Endothelial cell of umbilical vein (primary cell): Measurements from ENCODE around the gene CTBP1. TPM values are rescaled to one million over a fixed set of nuclear protein-coding genes. Genes with fewer than 3 reads are reported as not detected.

Experiments used
- BruUV-seq: library from RNA; stranded (reverse); fragments of 400-500 nt; replicated peaks from 2 replicates; lab custom pipeline; 2021; lab: Mats Ljungman, UMichigan
- CTCF ChIA-PET: fragments of 300-600, 350-600 bp; sonication (Branson Sonifier 250); formaldehyde crosslinking; loops from one replicate; lab custom pipeline; 2021; ENCODE audit warnings: antibody characterized with exemption, inconsistent platforms; lab: Charles Lee
- POLR2A ChIA-PET: fragments of 300-600, 350-600 bp; sonication (Branson Sonifier 250); formaldehyde crosslinking; loops from one replicate; lab custom pipeline; 2021; ENCODE audit warnings: antibody characterized with exemption, inconsistent platforms; lab: Charles Lee
- DNase-seq: peaks from one replicate; pipeline ENCODE4 v3.0.0-alpha.2; 2011; ENCODE audit warnings: low read depth, low spot score
- FAIRE-seq: peaks from 2 replicates; lab custom pipeline; 2011; peaks lifted over from hg19 to GRCh38; lab: Jason Lieb, UNC
- H2AFZ ChIP-seq: 2 replicates; pipeline ENCODE4 v1.6.0; 2012; ENCODE audit warnings: low read depth, low read length, control low read depth, inconsistent platforms
- H3K27ac ChIP-seq: 2 replicates; pipeline ENCODE4 v1.5.1; 2011; ENCODE audit warnings: low read depth, mild to moderate bottlenecking, control low read depth, low read length, moderate library complexity; ENCODE audit not compliant: insufficient read depth
- H3K27me3 ChIP-seq, 2 experiments: 2 replicates each; pipeline versions ENCODE4 v1.6.0 to v1.6.1; 2011; ENCODE audit warnings: low read length in 2 of 2, mixed read lengths in 1 of 2; ENCODE audit not compliant: control insufficient read depth in 2 of 2, insufficient read depth in 2 of 2
- H3K36me3 ChIP-seq, 2 experiments: 2 replicates in 1 of 2; 3 replicates in 1 of 2; pipeline ENCODE4 v1.5.1; 2011; ENCODE audit warnings: low read length in 2 of 2, mild to moderate bottlenecking in 1 of 2, moderate library complexity in 1 of 2; ENCODE audit not compliant: control insufficient read depth in 2 of 2, insufficient read depth in 2 of 2; ENCODE audit errors: extremely low read depth in 1 of 2
- H3K4me1 ChIP-seq: 3 replicates; pipeline ENCODE4 v1.5.1; 2011; ENCODE audit warnings: mild to moderate bottlenecking, low read length; ENCODE audit not compliant: control insufficient read depth, insufficient read depth; ENCODE audit errors: extremely low read depth
- H3K4me2 ChIP-seq: 2 replicates; pipeline ENCODE4 v1.6.1; 2011; ENCODE audit warnings: low read length, control low read depth, mixed read lengths; ENCODE audit not compliant: insufficient read depth
- H3K4me3 ChIP-seq, 3 experiments: fragments of 200-600 bp in 1 of 3; sonication (generic), shearing (Covaris generic) in 1 of 3; replicated peaks in 1 of 3; 2 replicates each; pipeline ENCODE4 v1.5.1; 2011 to 2016; ENCODE audit warnings: control low read depth in 3 of 3, low read length in 3 of 3, mild to moderate bottlenecking in 2 of 3, inconsistent platforms in 1 of 3, low read depth in 1 of 3, moderate library complexity in 1 of 3; ENCODE audit not compliant: insufficient read depth in 1 of 3
- H3K79me2 ChIP-seq: 2 replicates; pipeline ENCODE4 v1.6.0; 2012; ENCODE audit warnings: low read length, inconsistent platforms; ENCODE audit not compliant: control insufficient read depth, insufficient read depth
- H3K9ac ChIP-seq: replicated peaks from 2 replicates; pipeline ENCODE3; 2011; ENCODE audit warnings: low read length, control low read depth; ENCODE audit not compliant: insufficient read depth; ENCODE audit errors: extremely low read depth
- H3K9me1 ChIP-seq: replicated peaks from 3 replicates; pipeline ENCODE4 v1.6.0; 2011; ENCODE audit warnings: mild to moderate bottlenecking, low read length; ENCODE audit not compliant: control insufficient read depth, insufficient read depth; ENCODE audit errors: extremely low read depth
- H3K9me3 ChIP-seq: replicated peaks from 2 replicates; pipeline ENCODE4 v1.5.1; 2012; ENCODE audit warnings: low read length, inconsistent platforms; ENCODE audit not compliant: control insufficient read depth, insufficient read depth
- H4K20me1 ChIP-seq: replicated peaks from 2 replicates; pipeline ENCODE3; 2011; ENCODE audit warnings: mild to moderate bottlenecking, low read length; ENCODE audit not compliant: control insufficient read depth, insufficient read depth; ENCODE audit errors: extremely low read depth
- EZH2 ChIP-seq: IDR thresholded peaks from 2 replicates; pipeline ENCODE4 v1.6.1; 2012; ENCODE audit warnings: borderline replicate concordance, low read depth, mild to moderate bottlenecking, moderate library complexity, low read length, inconsistent platforms; ENCODE audit not compliant: severe bottlenecking
- FOS ChIP-seq: IDR thresholded peaks from 2 replicates; pipeline ENCODE4 v1.6.1; 2011; ENCODE audit warnings: mild to moderate bottlenecking, low read length, moderate library complexity, borderline replicate concordance; ENCODE audit not compliant: insufficient read depth
- GATA2 ChIP-seq: IDR thresholded peaks from 2 replicates; pipeline ENCODE4 v1.7.0; 2011; ENCODE audit warnings: low read depth, mild to moderate bottlenecking, moderate library complexity, mixed read lengths, low read length; ENCODE audit not compliant: insufficient read length, insufficient read depth
- JUN ChIP-seq: IDR thresholded peaks from 2 replicates; pipeline ENCODE4 v1.6.1; 2011; ENCODE audit warnings: borderline replicate concordance, low read depth; ENCODE audit not compliant: insufficient read length, insufficient read depth
- MYC ChIP-seq: IDR thresholded peaks from one replicate; pipeline ENCODE4 v1.6.1; 2011; ENCODE audit warnings: mild to moderate bottlenecking, low read depth, low read length
- POLR2A ChIP-seq: IDR thresholded peaks from 2 replicates; pipeline ENCODE4 v1.6.1; 2012; ENCODE audit warnings: low read depth, mild to moderate bottlenecking, control low read depth, low read length
- POLR2AphosphoS5 ChIP-seq: IDR thresholded peaks from 2 replicates; pipeline ENCODE4 v1.6.1; 2012; ENCODE audit warnings: low read depth, mild to moderate bottlenecking, control low read depth, low read length, moderate library complexity; ENCODE audit not compliant: insufficient read depth
- dilution Hi-C: fragments of 300-500 bp; cut with MboI; formaldehyde crosslinking; loops from one replicate; pipeline ENCODE4 v1.15.0; 2019; ENCODE audit warnings: low sequenced_read_pairs; ENCODE audit not compliant: extremely low pct_ligation_motif_present
- intact Hi-C: fragments of 100-400 bp; cut with micrococcal nuclease; formaldehyde crosslinking; loops from one replicate; pipeline ENCODE4 v1.10.0; 2022
- polyA plus RNA-seq, 4 experiments: library from polyadenylated mRNA; depleted of rRNA in 3 of 4; stranded (reverse) in 3 of 4; unstranded in 1 of 4; fragments of >200 nt; gene quantifications; 2 replicates each; pipeline versions ENCODE4 v1.2.1 to v1.2.3, GENCODE V29; 2011 to 2012; ENCODE audit warnings: missing spikeins in 1 of 4
- total RNA-seq: library from RNA; stranded (reverse); gene quantifications from 2 replicates; pipeline ENCODE4 v1.2.3, GENCODE V29; 2021
- TF ChIP-seq, protein P1 (sequence below): IDR thresholded peaks from 2 replicates; pipeline ENCODE4 v1.6.1; 2011; ENCODE audit not compliant: insufficient read depth, insufficient read length
- TF ChIP-seq, protein P2 (sequence below), 2 donors: IDR thresholded peaks; 1 replicate in 1 of 2; 2 replicates in 1 of 2; pipeline ENCODE4 v1.5.1; 2011; ENCODE audit warnings: low read length in 2 of 2, mild to moderate bottlenecking in 2 of 2, moderate library complexity in 2 of 2, control low read depth in 1 of 2, inconsistent platforms in 1 of 2, low read depth in 1 of 2; ENCODE audit not compliant: insufficient read depth in 1 of 2; ENCODE audit errors: extremely low read depth in 1 of 2

CTBP1 gene
- total and polyA plus RNA-seq, 2 donors (not counting 3 experiments of a cell fraction or from before 2014, with no cell fraction given): 165 to 167 TPM

DNA sequence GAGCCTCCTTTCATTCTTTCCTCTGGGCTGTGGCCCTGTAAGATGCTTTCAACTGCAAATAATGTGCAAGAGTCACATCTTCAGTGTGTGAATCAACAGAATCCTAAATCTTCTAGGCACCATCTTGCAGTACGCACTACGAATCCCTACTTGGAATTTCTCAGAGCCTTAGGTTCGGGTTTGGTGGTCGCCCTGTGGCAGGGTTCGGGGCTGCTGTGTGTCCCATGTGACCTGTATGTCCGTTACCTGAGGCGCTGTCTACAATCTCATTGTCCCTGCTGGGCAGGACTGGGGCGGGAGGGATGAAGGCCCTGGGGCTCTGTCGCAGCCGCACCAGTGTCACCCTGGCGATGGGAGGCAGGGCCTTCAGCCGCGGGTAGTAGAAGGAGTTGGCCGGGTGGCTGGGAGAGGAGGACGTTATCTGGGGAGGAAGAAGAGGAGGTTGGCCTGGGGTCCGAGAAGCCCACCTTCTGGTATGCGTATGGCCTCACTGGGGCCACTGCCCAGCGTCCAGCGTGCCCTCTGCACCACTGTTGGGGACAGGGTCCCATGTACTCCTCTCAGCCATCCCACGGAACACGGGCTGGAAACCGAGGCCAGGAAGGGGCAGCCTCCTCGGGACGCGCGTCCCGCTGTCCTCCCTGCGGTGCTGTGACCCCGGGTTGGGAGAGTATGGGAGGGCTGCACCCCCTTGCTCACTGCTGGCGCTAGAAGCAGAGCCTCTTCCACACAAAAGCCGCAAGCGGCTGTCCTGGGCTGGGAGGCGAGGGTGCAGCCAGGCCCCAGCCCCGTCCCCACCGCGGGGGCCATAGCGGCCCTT lies 78.6 kb downstream of the CTBP1 start:
- peaks cover 3% of the 10 kb centered on the region for H3K4me1 ChIP-seq
- no peaks in the 10 kb centered on the region for H3K36me3 ChIP-seq
- no peaks in the 10 kb centered on the region for H3K79me2 ChIP-seq
- no TSS peak for BruUV-seq
- FAIRE-seq: no peak
- H2AFZ ChIP-seq: no peak overlapping the region
- DNase-seq: no peak
- ChIA-PET CTCF (interaction anchor here (0.9 to 5.3 kb wide), 2 partner anchors 96 to 98 kb away, joined by 3 to 52 read pairs; no protein-coding TSS in a partner anchor), POLR2A (no interaction called here)
- H3K4me2 ChIP-seq: no peak overlapping the region
- H3K9me1 ChIP-seq: no peaks in the 10 kb centered on the region
- intact Hi-C loops: no loop called here
- dilution Hi-C loops: no loop called here
- H3K27ac ChIP-seq: no peak overlapping the region
- H3K9me3 ChIP-seq: no peaks in the 10 kb centered on the region
- no peak overlapping the region for H3K9ac ChIP-seq
- peaks cover 33 to 35% of the 10 kb centered on the region in 2 experiments for H3K27me3 ChIP-seq
- TF ChIP-seq GATA2 (no peak), POLR2AphosphoS5 (no peak)
- no peaks in the 10 kb centered on the region for H4K20me1 ChIP-seq
- no peak overlapping the region for H3K4me3 ChIP-seq

DNA sequence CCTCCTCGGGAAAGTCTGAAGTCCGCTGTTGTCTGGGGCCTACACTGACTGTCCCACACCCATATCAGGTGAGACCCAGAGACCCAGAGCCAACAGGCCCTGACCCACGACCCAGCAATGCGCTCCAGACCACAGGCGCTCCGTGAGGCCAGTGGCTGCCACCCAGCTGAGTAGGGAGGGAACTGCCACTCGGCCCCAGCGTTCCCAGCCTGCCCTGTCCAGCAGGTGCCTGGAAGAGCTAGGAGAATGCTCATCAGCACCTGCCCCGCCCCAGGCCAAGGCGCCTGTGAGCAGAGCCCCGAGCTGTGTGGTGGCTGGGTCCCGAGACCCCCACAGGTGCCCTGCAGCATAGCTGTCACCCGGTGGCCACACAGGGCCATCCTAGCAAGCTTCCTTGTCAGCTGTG lies 79.2 kb downstream of the CTBP1 start:
- no peak for FAIRE-seq
- peaks cover 32 to 33% of the 10 kb centered on the region in 2 experiments for H3K27me3 ChIP-seq
- H3K4me3 ChIP-seq: no peak overlapping the region

More for the DNA sequence above, 79.2 kb downstream of the CTBP1 start:
- ChIA-PET POLR2A (no interaction called here), CTCF (interaction anchor here (0.9 to 5.3 kb wide), 2 partner anchors 96 to 99 kb away, joined by 3 to 52 read pairs; no protein-coding TSS in a partner anchor)
- BruUV-seq: no TSS peak
- H2AFZ ChIP-seq: no peak overlapping the region
- H3K27ac ChIP-seq: no peak overlapping the region
- no peak for DNase-seq
- no peak overlapping the region for H3K4me2 ChIP-seq
- TF ChIP-seq JUN: no peak
- TF ChIP-seq, protein P1, sequence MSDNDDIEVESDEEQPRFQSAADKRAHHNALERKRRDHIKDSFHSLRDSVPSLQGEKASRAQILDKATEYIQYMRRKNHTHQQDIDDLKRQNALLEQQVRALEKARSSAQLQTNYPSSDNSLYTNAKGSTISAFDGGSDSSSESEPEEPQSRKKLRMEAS: no peak
- no peak for TF ChIP-seq POLR2A
- no peak for TF ChIP-seq FOS
- TF ChIP-seq GATA2: no peak
- no peak for TF ChIP-seq MYC
- TF ChIP-seq, protein P2, sequence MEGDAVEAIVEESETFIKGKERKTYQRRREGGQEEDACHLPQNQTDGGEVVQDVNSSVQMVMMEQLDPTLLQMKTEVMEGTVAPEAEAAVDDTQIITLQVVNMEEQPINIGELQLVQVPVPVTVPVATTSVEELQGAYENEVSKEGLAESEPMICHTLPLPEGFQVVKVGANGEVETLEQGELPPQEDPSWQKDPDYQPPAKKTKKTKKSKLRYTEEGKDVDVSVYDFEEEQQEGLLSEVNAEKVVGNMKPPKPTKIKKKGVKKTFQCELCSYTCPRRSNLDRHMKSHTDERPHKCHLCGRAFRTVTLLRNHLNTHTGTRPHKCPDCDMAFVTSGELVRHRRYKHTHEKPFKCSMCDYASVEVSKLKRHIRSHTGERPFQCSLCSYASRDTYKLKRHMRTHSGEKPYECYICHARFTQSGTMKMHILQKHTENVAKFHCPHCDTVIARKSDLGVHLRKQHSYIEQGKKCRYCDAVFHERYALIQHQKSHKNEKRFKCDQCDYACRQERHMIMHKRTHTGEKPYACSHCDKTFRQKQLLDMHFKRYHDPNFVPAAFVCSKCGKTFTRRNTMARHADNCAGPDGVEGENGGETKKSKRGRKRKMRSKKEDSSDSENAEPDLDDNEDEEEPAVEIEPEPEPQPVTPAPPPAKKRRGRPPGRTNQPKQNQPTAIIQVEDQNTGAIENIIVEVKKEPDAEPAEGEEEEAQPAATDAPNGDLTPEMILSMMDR (IDR thresholded peaks at IDR 0.05; ENCODE audit: extremely low read depth in 1 of 2, insufficient read depth in 1 of 2, low read depth in 1 of 2, low read length in 2 of 2): no peak
- TF ChIP-seq EZH2: no peak
- no peak for TF ChIP-seq POLR2AphosphoS5
- H3K9me3 ChIP-seq: no peaks in the 10 kb centered on the region
- no peaks in the 10 kb centered on the region for H3K9me1 ChIP-seq
- H3K4me1 ChIP-seq: peaks cover 3% of the 10 kb centered on the region
- H3K36me3 ChIP-seq: no peaks in the 10 kb centered on the region
- no peak overlapping the region for H3K9ac ChIP-seq
- dilution Hi-C loops (no loop called here), intact Hi-C loops (no loop called here)
- H4K20me1 ChIP-seq: no peaks in the 10 kb centered on the region
- H3K79me2 ChIP-seq: no peaks in the 10 kb centered on the region
